Stimulated activated CD8-positive, alpha-beta memory T cell treated with anti-CD3 and anti-CD28 coated beads, Interleukin-2, amount 100 ng/mL, for 48 hours (primary cell): ENCODE data around the gene CELF6.
A peak's percentile ranks its signal among the peaks of the same experiment; 100 is the strongest.
"Not testable (repeated sequence)": the region's sequence is repeated elsewhere in the genome, so short reads cannot be mapped to it uniquely, and the experiment has no call there.

Source experiments
- DNase-seq, 2 donors: peaks; one replicate each; pipeline ENCODE4 v3.0.0-alpha.2; 2020; ENCODE audit warnings: low read depth in 2 of 2

Gene CELF6

GRCh38 chr15:72315706-72316370 is 4.1 kb downstream of the CELF6 start:
- DNase-seq: no peak

- no peak for DNase-seq
Measured at GRCh38 chr15:72313881-72314280, 6.1 kb downstream of the CELF6 start.

GRCh38 chr15:72313448-72313840 is 6.5 kb downstream of the CELF6 start:
- no peak for DNase-seq

- peak; percentile 39 to 42 for DNase-seq
Measured at GRCh38 chr15:72312605-72313447, 7.1 kb downstream of the CELF6 start.

- no peak for DNase-seq
Measured at GRCh38 chr15:72307026-72307425, 12.9 kb downstream of the CELF6 start.

GRCh38 chr15:72306211-72306785 is 13.7 kb downstream of the CELF6 start:
- DNase-seq: peak; percentile 5 to 20

- DNase-seq: no peak
Measured at GRCh38 chr15:72304596-72304995, 15.4 kb downstream of the CELF6 start.

- DNase-seq: no peak
Measured at GRCh38 chr15:72302955-72303354, 17.0 kb downstream of the CELF6 start.

GRCh38 chr15:72289597-72290325 is 30.2 kb downstream of the CELF6 start:
- no peak for DNase-seq

- DNase-seq: no peak
Measured at GRCh38 chr15:72288796-72289596, 31.0 kb downstream of the CELF6 start.

GRCh38 chr15:72285927-72286516 is 33.9 kb downstream of the CELF6 start:
- DNase-seq: peak; percentile 22 to 25

- no peak for DNase-seq
Measured at GRCh38 chr15:72285402-72285801, 34.6 kb downstream of the CELF6 start.

GRCh38 chr15:72284781-72285180 is 35.2 kb downstream of the CELF6 start:
- no peak for DNase-seq

- DNase-seq: no peak
Measured at GRCh38 chr15:72281713-72282112, 38.2 kb downstream of the CELF6 start.

- no peak for DNase-seq
Measured at GRCh38 chr15:72280751-72281150, 39.2 kb downstream of the CELF6 start.

GRCh38 chr15:72278737-72279136 is 41.2 kb downstream of the CELF6 start:
- no peak for DNase-seq

GRCh38 chr15:72276326-72276700 is 43.6 kb downstream of the CELF6 start:
- no peak for DNase-seq

- DNase-seq: not testable (repeated sequence)
Measured at GRCh38 chr15:72275635-72276325, 44.2 kb downstream of the CELF6 start.

- DNase-seq: no peak
Measured at GRCh38 chr15:72272997-72273352, 47.0 kb downstream of the CELF6 start.

- peak; percentile 97 to 98 for DNase-seq
Measured at GRCh38 chr15:72272213-72272996, 47.6 kb downstream of the CELF6 start, which contains the start of gene PARP6. Gene PARP6, minus strand, starts transcription at chr15:72272554. Its CDS starts 5,077 bp downstream, at chr15:72267477.
